Smooth muscle cell (in vitro differentiated cells): ENCODE measurements around the gene PTPRK. TPM values are rescaled to one million over a fixed set of nuclear protein-coding genes. Genes with fewer than 3 reads are reported as not detected.

Source experiments
- DNase-seq: peaks from one replicate; lab custom pipeline; 2025; ENCODE audit not compliant: unreplicated experiment; lab: John Stamatoyannopoulos, UW
- H2AFZ ChIP-seq: fragments of 200-600 bp; sonication (generic); 2 replicates; pipeline ENCODE4 v1.6.0; 2016; ENCODE audit warnings: antibody characterized with exemption, low read depth, mild to moderate bottlenecking
- H3F3A ChIP-seq: fragments of 200-600 bp; sonication (generic); 2 replicates; pipeline ENCODE4 v1.6.0; 2017; ENCODE audit warnings: antibody characterized with exemption, low read depth
- H3K27ac ChIP-seq: fragments of 200-600 bp; sonication (generic); 2 replicates; pipeline ENCODE4 v1.5.1; 2016; ENCODE audit warnings: low read depth, mild to moderate bottlenecking
- H3K27me3 ChIP-seq: fragments of 200-600 bp; sonication (generic); 2 replicates; pipeline ENCODE4 v1.6.1; 2016; ENCODE audit warnings: low read depth, mild to moderate bottlenecking
- H3K36me3 ChIP-seq: fragments of 200-600 bp; sonication (generic); 2 replicates; pipeline ENCODE4 v1.5.1; 2016; ENCODE audit warnings: low read depth
- H3K4me1 ChIP-seq: fragments of 200-600 bp; sonication (generic); 2 replicates; pipeline ENCODE4 v1.5.1; 2016; ENCODE audit warnings: low read depth
- H3K4me2 ChIP-seq: fragments of 200-600 bp; sonication (generic); 2 replicates; pipeline ENCODE4 v1.6.0; 2016; ENCODE audit warnings: mild to moderate bottlenecking
- H3K4me3 ChIP-seq: fragments of 200-600 bp; sonication (generic); 2 replicates; pipeline ENCODE4 v1.5.1; 2016; ENCODE audit warnings: mild to moderate bottlenecking
- H3K79me2 ChIP-seq: fragments of 200-600 bp; sonication (generic); 2 replicates; pipeline ENCODE4 v1.6.0; 2016; ENCODE audit warnings: low read depth, mild to moderate bottlenecking
- H3K9ac ChIP-seq: fragments of 200-600 bp; sonication (generic); 2 replicates; pipeline ENCODE4 v1.6.0; 2016; ENCODE audit warnings: low read depth
- H3K9me3 ChIP-seq: fragments of 200-600 bp; sonication (generic); replicated peaks from 2 replicates; pipeline ENCODE4 v1.5.1; 2016; ENCODE audit warnings: low read depth
- H4K20me1 ChIP-seq: fragments of 200-600 bp; sonication (generic); 2 replicates; pipeline ENCODE4 v1.6.0; 2016; ENCODE audit warnings: low read depth
- CTCF ChIP-seq: fragments of 200-600 bp; sonication (generic); IDR thresholded peaks from 2 replicates; pipeline ENCODE4 v1.5.1; 2017; ENCODE audit warnings: borderline replicate concordance, mild to moderate bottlenecking, antibody characterized with exemption; ENCODE audit not compliant: insufficient read depth, poor library complexity, severe bottlenecking
- WGBS: methylation state at CpG from one replicate; pipeline ENCODE4 v1.1.7; 2016; ENCODE audit warnings: low lambda C conversion rate; 5-methylcytosine and 5-hydroxymethylcytosine counted together
- polyA plus RNA-seq: library from polyadenylated mRNA; unstranded; fragments of >200 nt; fragmentation: Nextera tagmentation; extraction: Ambion mirVana; gene quantifications from 2 replicates; pipeline ENCODE4 v1.2.1, GENCODE V29; 2016
- total RNA-seq: library from RNA; depleted of rRNA; stranded (reverse); fragments of >200 nt; gene quantifications from 2 replicates; pipeline ENCODE4 v1.2.3, GENCODE V29; 2014

PTPRK gene
- total and polyA plus RNA-seq, 2 experiments from 2014 or later, result 21.7 to 50.4 TPM

DNA sequence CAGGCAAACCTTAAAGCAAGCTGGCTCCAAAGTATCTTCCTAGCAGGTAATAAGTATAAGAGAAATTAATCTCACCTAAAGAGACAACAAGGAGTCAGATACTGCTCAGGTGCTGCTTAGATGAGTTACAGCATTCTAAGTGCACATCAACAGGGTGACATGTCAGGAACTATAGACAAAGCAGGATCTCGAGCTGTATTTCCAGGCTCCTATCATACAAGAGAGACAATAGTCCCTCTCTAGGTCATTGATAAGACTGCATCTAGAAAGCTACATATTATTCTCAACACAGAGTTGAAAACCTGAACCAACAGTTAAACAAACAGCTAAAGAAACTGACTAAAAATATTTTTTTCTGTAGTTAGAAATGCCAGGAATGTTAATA lies 3.9 kb downstream of the PTPRK start:
- Histone ChIP-seq H3K9me3 (no peaks in the 10 kb centered on the region), H3K4me2 (peak overlapping the region; percentile 88), H4K20me1 (peaks cover 39% of the 10 kb centered on the region), H3K27ac (peak overlapping the region; percentile 72), H3K79me2 (peaks cover 77% of the 10 kb centered on the region), H3K9ac (peak overlapping the region; percentile 45), H3K4me3 (peak overlapping the region; percentile 85), H2AFZ (no peak overlapping the region), H3K27me3 (no peaks in the 10 kb centered on the region), H3F3A (peaks cover 1% of the 10 kb centered on the region), H3K36me3 (no peaks in the 10 kb centered on the region), H3K4me1 (peaks cover 38% of the 10 kb centered on the region)
- no peak for DNase-seq
- WGBS, result 32% methylated on average over 1 of the region's 1 CpG
- TF ChIP-seq CTCF, result no peak

- no peaks in the 10 kb centered on the region for H3K36me3 ChIP-seq
- peaks cover 39% of the 10 kb centered on the region for H3K4me1 ChIP-seq
- H3K9me3 ChIP-seq, result no peaks in the 10 kb centered on the region
- no peaks in the 10 kb centered on the region for H3K27me3 ChIP-seq
- no peak for TF ChIP-seq CTCF
- H2AFZ ChIP-seq, result no peak overlapping the region
- H3K27ac ChIP-seq, result peak overlapping the region; percentile 72
- H3F3A ChIP-seq, result no peaks in the 10 kb centered on the region
- H3K4me3 ChIP-seq, result peak overlapping the region; percentile 85
- no peak for DNase-seq
- H3K9ac ChIP-seq, result peak overlapping the region; percentile 45
- H4K20me1 ChIP-seq, result peaks cover 39% of the 10 kb centered on the region
- peak overlapping the region; percentile 88 for H3K4me2 ChIP-seq
- 51% methylated on average over 6 of the region's 6 CpGs for WGBS
- peaks cover 82% of the 10 kb centered on the region for H3K79me2 ChIP-seq
Observed at GRCh38 chr6:128515550-128516513, 4.6 kb downstream of the PTPRK start.

DNA sequence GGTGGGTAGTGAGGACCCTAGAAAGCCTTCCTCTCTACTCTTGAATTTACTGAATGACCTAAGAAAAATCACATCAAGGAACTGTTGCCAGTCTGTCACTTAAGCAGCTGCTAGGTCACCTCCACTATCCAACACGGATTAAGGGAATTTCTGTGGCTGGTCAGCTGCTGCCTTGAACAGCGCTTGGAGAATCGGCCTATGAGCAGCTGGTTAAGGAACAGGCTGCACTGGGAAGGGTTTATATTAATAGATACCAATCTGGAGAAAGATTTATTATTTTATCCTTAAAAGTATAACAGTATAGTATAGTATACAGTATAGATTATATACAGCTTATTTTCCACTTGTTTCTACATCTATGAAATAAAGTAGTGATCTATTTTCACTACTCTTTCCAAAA lies 6.5 kb downstream of the PTPRK start:
- Histone ChIP-seq H2AFZ (no peak overlapping the region), H3K9me3 (no peaks in the 10 kb centered on the region), H3F3A (peaks cover 2% of the 10 kb centered on the region), H3K36me3 (no peaks in the 10 kb centered on the region), H3K4me3 (no peak overlapping the region), H3K4me2 (no peak overlapping the region), H3K27me3 (no peaks in the 10 kb centered on the region), H3K79me2 (peaks cover 94% of the 10 kb centered on the region), H3K4me1 (peaks cover 39% of the 10 kb centered on the region), H4K20me1 (peaks cover 35% of the 10 kb centered on the region), H3K27ac (no peak overlapping the region), H3K9ac (no peak overlapping the region)
- TF ChIP-seq CTCF, result no peak
- no peak for DNase-seq
- WGBS, result 54% methylated on average over 3 of the region's 3 CpGs

- H3K36me3 ChIP-seq, result no peaks in the 10 kb centered on the region
- H3K27me3 ChIP-seq, result no peaks in the 10 kb centered on the region
- WGBS, result 93% methylated on average over 2 of the region's 2 CpGs
- peak overlapping the region; percentile 64 for H3K4me2 ChIP-seq
- H3K4me3 ChIP-seq, result no peak overlapping the region
- H2AFZ ChIP-seq, result no peak overlapping the region
- H3K79me2 ChIP-seq, result peaks cover 83% of the 10 kb centered on the region
- H3F3A ChIP-seq, result peaks cover 7% of the 10 kb centered on the region
- TF ChIP-seq CTCF, result no peak
- H3K27ac ChIP-seq, result no peak overlapping the region
- peaks cover 25% of the 10 kb centered on the region for H4K20me1 ChIP-seq
- H3K4me1 ChIP-seq, result peaks cover 35% of the 10 kb centered on the region
- DNase-seq, result no peak
- H3K9ac ChIP-seq, result no peak overlapping the region
- no peaks in the 10 kb centered on the region for H3K9me3 ChIP-seq
Observed at GRCh38 chr6:128512296-128512695, 8.1 kb downstream of the PTPRK start.
